Measurements from ENCODE around the gene DAPK2. TPM values are rescaled to one million over a fixed set of nuclear protein-coding genes. Genes with fewer than 3 reads are reported as not detected.

The DAPK2 gene
- total and polyA plus RNA-seq, 2 of the 13 experiments (the other 11 are each of a cell fraction or from before 2014, with no cell fraction given) = 0.33 to 0.63 TPM

DNA sequence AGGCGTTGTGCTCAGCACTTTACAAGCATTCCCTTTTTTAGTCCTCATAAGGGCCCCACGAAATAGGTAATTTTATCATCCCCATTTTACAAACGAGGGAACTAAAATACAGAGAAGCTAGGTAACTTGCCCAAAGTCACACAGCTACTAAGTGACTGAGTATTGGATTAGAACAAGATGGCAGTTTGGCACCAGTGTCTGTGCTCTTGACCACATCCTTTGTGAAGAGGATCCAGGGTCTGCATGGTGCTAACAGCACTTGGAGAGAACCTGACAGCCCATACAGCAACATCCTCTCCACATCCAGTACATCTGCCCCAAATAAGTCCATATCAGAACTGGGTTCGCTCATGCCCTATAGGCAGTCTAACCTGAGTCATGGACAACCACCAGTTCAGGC, 21.8 kb upstream of the DAPK2 start (continued):
- TF ChIP-seq, protein P1, sequence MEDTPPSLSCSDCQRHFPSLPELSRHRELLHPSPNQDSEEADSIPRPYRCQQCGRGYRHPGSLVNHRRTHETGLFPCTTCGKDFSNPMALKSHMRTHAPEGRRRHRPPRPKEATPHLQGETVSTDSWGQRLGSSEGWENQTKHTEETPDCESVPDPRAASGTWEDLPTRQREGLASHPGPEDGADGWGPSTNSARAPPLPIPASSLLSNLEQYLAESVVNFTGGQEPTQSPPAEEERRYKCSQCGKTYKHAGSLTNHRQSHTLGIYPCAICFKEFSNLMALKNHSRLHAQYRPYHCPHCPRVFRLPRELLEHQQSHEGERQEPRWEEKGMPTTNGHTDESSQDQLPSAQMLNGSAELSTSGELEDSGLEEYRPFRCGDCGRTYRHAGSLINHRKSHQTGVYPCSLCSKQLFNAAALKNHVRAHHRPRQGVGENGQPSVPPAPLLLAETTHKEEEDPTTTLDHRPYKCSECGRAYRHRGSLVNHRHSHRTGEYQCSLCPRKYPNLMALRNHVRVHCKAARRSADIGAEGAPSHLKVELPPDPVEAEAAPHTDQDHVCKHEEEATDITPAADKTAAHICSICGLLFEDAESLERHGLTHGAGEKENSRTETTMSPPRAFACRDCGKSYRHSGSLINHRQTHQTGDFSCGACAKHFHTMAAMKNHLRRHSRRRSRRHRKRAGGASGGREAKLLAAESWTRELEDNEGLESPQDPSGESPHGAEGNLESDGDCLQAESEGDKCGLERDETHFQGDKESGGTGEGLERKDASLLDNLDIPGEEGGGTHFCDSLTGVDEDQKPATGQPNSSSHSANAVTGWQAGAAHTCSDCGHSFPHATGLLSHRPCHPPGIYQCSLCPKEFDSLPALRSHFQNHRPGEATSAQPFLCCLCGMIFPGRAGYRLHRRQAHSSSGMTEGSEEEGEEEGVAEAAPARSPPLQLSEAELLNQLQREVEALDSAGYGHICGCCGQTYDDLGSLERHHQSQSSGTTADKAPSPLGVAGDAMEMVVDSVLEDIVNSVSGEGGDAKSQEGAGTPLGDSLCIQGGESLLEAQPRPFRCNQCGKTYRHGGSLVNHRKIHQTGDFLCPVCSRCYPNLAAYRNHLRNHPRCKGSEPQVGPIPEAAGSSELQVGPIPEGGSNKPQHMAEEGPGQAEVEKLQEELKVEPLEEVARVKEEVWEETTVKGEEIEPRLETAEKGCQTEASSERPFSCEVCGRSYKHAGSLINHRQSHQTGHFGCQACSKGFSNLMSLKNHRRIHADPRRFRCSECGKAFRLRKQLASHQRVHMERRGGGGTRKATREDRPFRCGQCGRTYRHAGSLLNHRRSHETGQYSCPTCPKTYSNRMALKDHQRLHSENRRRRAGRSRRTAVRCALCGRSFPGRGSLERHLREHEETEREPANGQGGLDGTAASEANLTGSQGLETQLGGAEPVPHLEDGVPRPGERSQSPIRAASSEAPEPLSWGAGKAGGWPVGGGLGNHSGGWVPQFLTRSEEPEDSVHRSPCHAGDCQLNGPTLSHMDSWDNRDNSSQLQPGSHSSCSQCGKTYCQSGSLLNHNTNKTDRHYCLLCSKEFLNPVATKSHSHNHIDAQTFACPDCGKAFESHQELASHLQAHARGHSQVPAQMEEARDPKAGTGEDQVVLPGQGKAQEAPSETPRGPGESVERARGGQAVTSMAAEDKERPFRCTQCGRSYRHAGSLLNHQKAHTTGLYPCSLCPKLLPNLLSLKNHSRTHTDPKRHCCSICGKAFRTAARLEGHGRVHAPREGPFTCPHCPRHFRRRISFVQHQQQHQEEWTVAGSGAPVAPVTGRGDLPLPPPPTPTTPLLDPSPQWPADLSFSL (CRISPR knock-in tag; IDR thresholded peaks at IDR 0.05) = no peak

DNA sequence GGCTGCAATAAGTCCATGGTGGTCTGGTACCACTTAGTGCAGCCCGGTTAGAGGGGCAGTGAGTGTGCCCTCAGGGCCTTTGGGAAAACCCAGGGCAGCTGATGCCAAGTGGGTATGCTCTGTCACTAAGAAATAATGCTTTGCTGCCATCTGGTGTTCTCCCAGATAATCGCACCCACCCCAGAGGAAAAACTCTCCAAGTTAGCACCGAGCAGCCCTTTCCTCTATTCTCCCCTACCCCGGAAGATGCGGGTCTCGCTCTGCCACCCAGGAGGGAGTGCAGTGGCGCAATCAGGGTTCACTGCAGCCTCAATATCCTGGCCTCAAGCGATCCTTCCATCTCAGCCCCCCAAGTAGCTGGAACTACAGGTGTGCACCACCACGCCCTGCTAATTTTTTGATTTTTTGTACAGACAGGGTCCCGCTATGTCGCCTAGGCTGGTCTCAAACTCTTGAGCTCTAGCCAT, 21.3 kb upstream of the DAPK2 start:
- H3K36me3 ChIP-seq (replicated peaks in 1 of 2; ENCODE audit: control insufficient read depth in 1 of 2, insufficient read depth in 2 of 2, low read length in 2 of 2) = peaks cover 3 to 4% of the 10 kb centered on the region in 2 experiments; a peak in 2 of 5 replicates
- no peak overlapping the region; a peak in 1 of 6 replicates for H3K4me3 ChIP-seq (replicated peaks in 1 of 3; ENCODE audit: insufficient read depth in 1 of 3, low read depth in 2 of 3, low read length in 3 of 3)
- no peaks in the 10 kb centered on the region for H3K27me3 ChIP-seq (ENCODE audit: control insufficient read depth in 1 of 2, insufficient read depth in 2 of 2, low read length in 2 of 2)
- ChIA-PET POLR2A (interaction anchor here (1.2 kb wide), 1 partner anchor 315 kb away, joined by 3 read pairs; no protein-coding TSS in a partner anchor), CTCF (ENCODE audit: low intra/inter-chr PET ratio, low total read pairs) (interaction anchor here (1.3 to 3.8 kb wide), 6 partner anchors 21 to 458 kb away, joined by 3 to 31 read pairs (median 4); no protein-coding TSS in a partner anchor)
- no peak overlapping the region for H2AFZ ChIP-seq (ENCODE audit: low read length)
- 90% methylated on average over 3 of the region's 11 CpGs for WGBS (ENCODE audit: low lambda C conversion rate)
- intact Hi-C loops (cut with micrococcal nuclease; ENCODE audit: unreplicated experiment) (loop anchor here (1.0 to 5.0 kb wide), 4 partner anchors 120 to 455 kb away; no protein-coding TSS in a partner anchor), in situ Hi-C loops (cut with HindIII; ENCODE audit: extremely low pct_ligation_motif_present, low pct_unique_long_range_greater_than_20kb) (loop anchor here (5.0 kb wide), 2 partner anchors 315 to 455 kb away; no protein-coding TSS in a partner anchor)
- H3K9ac ChIP-seq (ENCODE audit: insufficient read depth, low read depth, low read length) = no peak overlapping the region
- H3K79me2 ChIP-seq (ENCODE audit: insufficient read depth, low read length) = no peaks in the 10 kb centered on the region
- no peak overlapping the region for H3K27ac ChIP-seq (ENCODE audit: extremely low read length, insufficient read depth, low read length)
- peaks cover 44% of the 10 kb centered on the region for H3K4me1 ChIP-seq (ENCODE audit: insufficient read depth, low read length)
- FAIRE-seq = peak; percentile 78
- peak overlapping the region; percentile 59 for H3K4me2 ChIP-seq (ENCODE audit: low read depth, low read length)
- peak; percentile 60 for DNase-seq (ENCODE audit: low spot score)
- no TSS peak for BruUV-seq (replicated peaks)
- peak; percentile 89 for ATAC-seq
- H4K20me1 ChIP-seq (ENCODE audit: insufficient read depth, low read length) = no peaks in the 10 kb centered on the region
- H3K9me3 ChIP-seq (ENCODE audit: low read length) = no peaks in the 10 kb centered on the region
- TF ChIP-seq SSRP1 (CRISPR knock-in tag; IDR thresholded peaks at IDR 0.05) (no peak), PHF21A (CRISPR knock-in tag; IDR thresholded peaks at IDR 0.05) (0 out of 2 replicates have a peak, but pooled peaks have one; percentile 10), GABPA (IDR thresholded peaks at IDR 0.05; ENCODE audit: low read depth, low read length) (no peak), GABPA (CRISPR knock-in tag; IDR thresholded peaks at IDR 0.05; ENCODE audit: low read depth) (no peak), ZNF670 (CRISPR knock-in tag; IDR thresholded peaks at IDR 0.05; ENCODE audit: borderline replicate concordance) (0 out of 2 replicates have a peak, but pooled peaks have one; percentile 18)
- TF ChIP-seq, protein P2, sequence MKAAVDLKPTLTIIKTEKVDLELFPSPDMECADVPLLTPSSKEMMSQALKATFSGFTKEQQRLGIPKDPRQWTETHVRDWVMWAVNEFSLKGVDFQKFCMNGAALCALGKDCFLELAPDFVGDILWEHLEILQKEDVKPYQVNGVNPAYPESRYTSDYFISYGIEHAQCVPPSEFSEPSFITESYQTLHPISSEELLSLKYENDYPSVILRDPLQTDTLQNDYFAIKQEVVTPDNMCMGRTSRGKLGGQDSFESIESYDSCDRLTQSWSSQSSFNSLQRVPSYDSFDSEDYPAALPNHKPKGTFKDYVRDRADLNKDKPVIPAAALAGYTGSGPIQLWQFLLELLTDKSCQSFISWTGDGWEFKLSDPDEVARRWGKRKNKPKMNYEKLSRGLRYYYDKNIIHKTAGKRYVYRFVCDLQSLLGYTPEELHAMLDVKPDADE (CRISPR knock-in tag; IDR thresholded peaks at IDR 0.05) = no peak
- TF ChIP-seq, protein P3, sequence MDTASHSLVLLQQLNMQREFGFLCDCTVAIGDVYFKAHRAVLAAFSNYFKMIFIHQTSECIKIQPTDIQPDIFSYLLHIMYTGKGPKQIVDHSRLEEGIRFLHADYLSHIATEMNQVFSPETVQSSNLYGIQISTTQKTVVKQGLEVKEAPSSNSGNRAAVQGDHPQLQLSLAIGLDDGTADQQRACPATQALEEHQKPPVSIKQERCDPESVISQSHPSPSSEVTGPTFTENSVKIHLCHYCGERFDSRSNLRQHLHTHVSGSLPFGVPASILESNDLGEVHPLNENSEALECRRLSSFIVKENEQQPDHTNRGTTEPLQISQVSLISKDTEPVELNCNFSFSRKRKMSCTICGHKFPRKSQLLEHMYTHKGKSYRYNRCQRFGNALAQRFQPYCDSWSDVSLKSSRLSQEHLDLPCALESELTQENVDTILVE (CRISPR knock-in tag; IDR thresholded peaks at IDR 0.05) = no peak
- TF ChIP-seq, protein P4, sequence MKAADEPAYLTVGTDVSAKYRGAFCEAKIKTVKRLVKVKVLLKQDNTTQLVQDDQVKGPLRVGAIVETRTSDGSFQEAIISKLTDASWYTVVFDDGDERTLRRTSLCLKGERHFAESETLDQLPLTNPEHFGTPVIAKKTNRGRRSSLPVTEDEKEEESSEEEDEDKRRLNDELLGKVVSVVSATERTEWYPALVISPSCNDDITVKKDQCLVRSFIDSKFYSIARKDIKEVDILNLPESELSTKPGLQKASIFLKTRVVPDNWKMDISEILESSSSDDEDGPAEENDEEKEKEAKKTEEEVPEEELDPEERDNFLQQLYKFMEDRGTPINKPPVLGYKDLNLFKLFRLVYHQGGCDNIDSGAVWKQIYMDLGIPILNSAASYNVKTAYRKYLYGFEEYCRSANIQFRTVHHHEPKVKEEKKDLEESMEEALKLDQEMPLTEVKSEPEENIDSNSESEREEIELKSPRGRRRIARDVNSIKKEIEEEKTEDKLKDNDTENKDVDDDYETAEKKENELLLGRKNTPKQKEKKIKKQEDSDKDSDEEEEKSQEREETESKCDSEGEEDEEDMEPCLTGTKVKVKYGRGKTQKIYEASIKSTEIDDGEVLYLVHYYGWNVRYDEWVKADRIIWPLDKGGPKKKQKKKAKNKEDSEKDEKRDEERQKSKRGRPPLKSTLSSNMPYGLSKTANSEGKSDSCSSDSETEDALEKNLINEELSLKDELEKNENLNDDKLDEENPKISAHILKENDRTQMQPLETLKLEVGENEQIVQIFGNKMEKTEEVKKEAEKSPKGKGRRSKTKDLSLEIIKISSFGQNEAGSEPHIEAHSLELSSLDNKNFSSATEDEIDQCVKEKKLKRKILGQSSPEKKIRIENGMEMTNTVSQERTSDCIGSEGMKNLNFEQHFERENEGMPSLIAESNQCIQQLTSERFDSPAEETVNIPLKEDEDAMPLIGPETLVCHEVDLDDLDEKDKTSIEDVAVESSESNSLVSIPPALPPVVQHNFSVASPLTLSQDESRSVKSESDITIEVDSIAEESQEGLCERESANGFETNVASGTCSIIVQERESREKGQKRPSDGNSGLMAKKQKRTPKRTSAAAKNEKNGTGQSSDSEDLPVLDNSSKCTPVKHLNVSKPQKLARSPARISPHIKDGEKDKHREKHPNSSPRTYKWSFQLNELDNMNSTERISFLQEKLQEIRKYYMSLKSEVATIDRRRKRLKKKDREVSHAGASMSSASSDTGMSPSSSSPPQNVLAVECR (CRISPR knock-in tag; IDR thresholded peaks at IDR 0.05; ENCODE audit: borderline replicate concordance) = no peak

Measured in HepG2 (cell line).